OCI-LY1 (cell line): ENCODE data around the gene ATF6.

Experiments
- H2AFZ ChIP-seq: fragments of 200-600 bp; sonication (generic), shearing (Covaris generic); 2 replicates; pipeline ENCODE4 v1.6.0; 2014; ENCODE audit warnings: antibody characterized with exemption, mild to moderate bottlenecking, low read length
- H3F3A ChIP-seq: fragments of 200-600 bp; sonication (generic), shearing (Covaris generic); 2 replicates; pipeline ENCODE4 v1.6.0; 2014; ENCODE audit warnings: mild to moderate bottlenecking, antibody characterized with exemption, low read length, moderate library complexity; ENCODE audit not compliant: insufficient read depth
- H3K27ac ChIP-seq: fragments of 200-600 bp; sonication (generic); 2 replicates; pipeline ENCODE4 v1.5.1; 2014; ENCODE audit warnings: low read length, mixed run types, mild to moderate bottlenecking, low read depth; ENCODE audit not compliant: poor library complexity, severe bottlenecking
- H3K27me3 ChIP-seq: fragments of 200-600 bp; sonication (generic); 2 replicates; pipeline ENCODE4 v1.6.0; 2014; ENCODE audit warnings: antibody characterized with exemption, mild to moderate bottlenecking, low read length, moderate library complexity; ENCODE audit not compliant: insufficient read depth
- H3K36me3 ChIP-seq: fragments of 200-600 bp; sonication (generic); 2 replicates; pipeline ENCODE4 v1.6.1; 2014; ENCODE audit warnings: mild to moderate bottlenecking, antibody characterized with exemption, low read length, moderate library complexity, mixed read lengths; ENCODE audit not compliant: insufficient read depth
- H3K4me1 ChIP-seq: fragments of 200-600 bp; sonication (generic); 2 replicates; pipeline ENCODE4 v1.5.1; 2014; ENCODE audit warnings: mild to moderate bottlenecking, low read length, moderate library complexity; ENCODE audit not compliant: insufficient read depth, severe bottlenecking
- H3K4me2 ChIP-seq: fragments of 200-600 bp; sonication (generic), shearing (Covaris generic); 2 replicates; pipeline ENCODE4 v1.6.1; 2014; ENCODE audit warnings: low read length
- H3K4me3 ChIP-seq: fragments of 200-600 bp; sonication (generic); 2 replicates; pipeline ENCODE4 v1.5.1; 2014; ENCODE audit warnings: low read length, low read depth, mild to moderate bottlenecking, mixed read lengths; ENCODE audit not compliant: poor library complexity, severe bottlenecking
- H3K79me2 ChIP-seq: fragments of 200-600 bp; shearing (Covaris generic); 2 replicates; pipeline ENCODE4 v1.6.1; 2016; ENCODE audit warnings: mixed run types, low read length, mixed read lengths; ENCODE audit not compliant: insufficient read depth
- H3K9ac ChIP-seq: fragments of 200-600 bp; sonication (generic), shearing (Covaris generic); 2 replicates; pipeline ENCODE4 v1.6.1; 2014; ENCODE audit warnings: mild to moderate bottlenecking, low read length, mixed read lengths
- H3K9me2 ChIP-seq: fragments of 200-600 bp; sonication (generic), shearing (Covaris generic); 2 replicates; pipeline ENCODE4 v1.6.1; 2014; ENCODE audit warnings: low read depth, mild to moderate bottlenecking, low read length, mixed read lengths
- H3K9me3 ChIP-seq: fragments of 200-600 bp; shearing (Covaris generic); 2 replicates; pipeline ENCODE4 v1.6.1; 2014; ENCODE audit warnings: low read length, mixed read lengths
- H4K20me1 ChIP-seq: fragments of 200-600 bp; sonication (generic), shearing (Covaris generic); 2 replicates; pipeline ENCODE4 v1.6.0; 2016; ENCODE audit warnings: mild to moderate bottlenecking, low read length; ENCODE audit not compliant: insufficient read depth
- CTCF ChIP-seq: fragments of 200-600 bp; sonication (generic), shearing (Covaris generic); IDR thresholded peaks from 2 replicates; pipeline ENCODE4 v1.5.1; 2017; ENCODE audit warnings: mild to moderate bottlenecking, antibody characterized with exemption, low read length, moderate library complexity, mixed read lengths
- EZH2 ChIP-seq: fragments of 200-600 bp; sonication (generic), shearing (Covaris generic); IDR thresholded peaks from 2 replicates; pipeline ENCODE4 v1.8.0; 2017; ENCODE audit warnings: borderline replicate concordance, mixed run types, mild to moderate bottlenecking, antibody characterized with exemption, low read length, moderate library complexity, mixed read lengths

The ATF6 gene

DNA sequence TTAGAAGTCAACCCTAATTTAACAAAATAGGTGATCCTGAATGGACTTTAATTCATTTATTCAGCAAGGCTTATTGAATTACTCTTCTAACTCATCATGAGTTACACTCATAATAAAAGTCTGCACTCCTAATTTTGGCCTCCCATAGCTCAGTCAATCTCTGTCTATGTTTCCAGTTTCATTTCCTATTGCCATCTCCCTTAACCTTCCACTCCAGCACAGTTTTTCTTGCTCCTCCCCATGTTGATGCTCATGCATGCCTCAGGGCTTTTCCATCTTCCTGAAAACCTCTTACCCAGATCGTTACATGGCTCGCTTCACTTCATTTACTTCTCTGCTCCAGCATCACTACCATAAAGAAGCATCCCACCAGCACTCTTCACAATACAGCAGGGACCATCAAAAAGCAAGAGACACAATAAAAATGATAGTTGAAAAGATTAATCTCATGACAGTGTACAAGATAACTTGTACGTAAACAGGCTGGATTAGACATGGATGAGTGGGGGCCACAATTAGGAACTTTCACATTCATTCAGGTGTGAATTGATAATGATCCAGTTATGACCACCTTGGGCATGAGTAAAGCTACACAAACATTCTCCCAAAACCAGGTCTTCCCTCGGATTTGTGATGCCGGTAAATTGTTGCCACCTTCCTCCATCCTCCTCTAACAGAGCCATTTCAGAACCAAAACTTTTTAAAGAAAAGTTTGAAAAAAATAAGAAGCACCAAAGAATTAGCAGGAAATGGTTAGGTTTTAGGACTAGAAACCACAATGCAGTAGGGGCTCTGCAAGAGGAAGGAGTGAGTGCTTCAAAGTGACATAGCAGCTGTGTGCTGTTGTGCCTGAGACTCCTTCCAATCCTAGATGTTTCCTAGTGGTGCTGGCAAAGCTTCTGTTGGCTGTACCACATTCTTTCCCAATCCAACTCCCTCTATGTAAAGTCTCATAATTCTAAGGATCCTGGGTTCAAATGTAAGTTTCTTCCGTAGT lies 167.8 kb downstream of the ATF6 start:
- Histone ChIP-seq H4K20me1 (no peaks in the 10 kb centered on the region), H3K27me3 (no peaks in the 10 kb centered on the region), H3K27ac (no peak overlapping the region), H3K9me3 (no peaks in the 10 kb centered on the region), H3K4me2 (no peak overlapping the region), H3K9me2 (no peaks in the 10 kb centered on the region), H3K4me3 (no peak overlapping the region), H3K4me1 (no peaks in the 10 kb centered on the region), H3K36me3 (no peaks in the 10 kb centered on the region), H2AFZ (no peak overlapping the region), H3F3A (no peaks in the 10 kb centered on the region), H3K9ac (no peak overlapping the region), H3K79me2 (no peaks in the 10 kb centered on the region)
- TF ChIP-seq CTCF (no peak), EZH2 (no peak)

DNA sequence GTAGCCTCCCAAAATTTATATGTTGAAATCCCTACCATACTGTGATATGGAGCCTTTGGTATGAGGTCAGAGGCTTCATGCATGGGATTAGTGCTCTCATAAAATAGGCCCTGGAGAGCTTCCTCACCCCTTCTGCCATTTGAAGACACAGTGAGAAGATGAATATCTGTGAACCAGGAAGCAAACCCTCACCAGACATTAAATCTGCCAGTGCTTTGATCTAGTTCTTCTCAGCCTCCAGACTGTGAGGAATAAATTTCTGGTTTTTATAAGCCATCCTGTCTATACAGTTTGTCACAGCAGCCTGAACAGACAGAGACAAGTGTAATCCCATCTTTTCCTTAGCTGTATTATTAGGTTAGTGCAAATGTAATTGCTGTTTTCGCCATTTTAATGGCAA lies 169.1 kb downstream of the ATF6 start:
- Histone ChIP-seq H3K9me2 (no peaks in the 10 kb centered on the region), H3K4me2 (no peak overlapping the region), H4K20me1 (no peaks in the 10 kb centered on the region), H3K4me3 (no peak overlapping the region), H3K27me3 (no peaks in the 10 kb centered on the region), H3K9ac (no peak overlapping the region), H3K4me1 (no peaks in the 10 kb centered on the region), H3K79me2 (no peaks in the 10 kb centered on the region), H3K27ac (no peak overlapping the region), H2AFZ (no peak overlapping the region), H3K36me3 (no peaks in the 10 kb centered on the region), H3K9me3 (no peaks in the 10 kb centered on the region), H3F3A (no peaks in the 10 kb centered on the region)
- TF ChIP-seq CTCF (no peak), EZH2 (no peak)

GRCh38 chr1:161936786-161937185 lies 170.7 kb downstream of the ATF6 start:
- H3K9me3 ChIP-seq, result no peaks in the 10 kb centered on the region
- H3K4me3 ChIP-seq, result no peak overlapping the region
- no peaks in the 10 kb centered on the region for H3K9me2 ChIP-seq
- TF ChIP-seq CTCF, result no peak
- TF ChIP-seq EZH2, result no peak
- no peaks in the 10 kb centered on the region for H3K4me1 ChIP-seq
- H3K4me2 ChIP-seq, result no peak overlapping the region
- H3K27me3 ChIP-seq, result no peaks in the 10 kb centered on the region
- no peaks in the 10 kb centered on the region for H3K36me3 ChIP-seq
- no peaks in the 10 kb centered on the region for H3K79me2 ChIP-seq
- no peak overlapping the region for H2AFZ ChIP-seq
- H3F3A ChIP-seq, result no peaks in the 10 kb centered on the region
- no peak overlapping the region for H3K27ac ChIP-seq
- H4K20me1 ChIP-seq, result no peaks in the 10 kb centered on the region
- H3K9ac ChIP-seq, result no peak overlapping the region
